Fibroblast of skin of right quadriceps (primary cell): ENCODE measurements around the gene DUSP3.

Experiments used
- DNase-seq: peaks from one replicate; pipeline ENCODE4 v3.0.0-alpha.2; 2013

DUSP3 gene

DNA sequence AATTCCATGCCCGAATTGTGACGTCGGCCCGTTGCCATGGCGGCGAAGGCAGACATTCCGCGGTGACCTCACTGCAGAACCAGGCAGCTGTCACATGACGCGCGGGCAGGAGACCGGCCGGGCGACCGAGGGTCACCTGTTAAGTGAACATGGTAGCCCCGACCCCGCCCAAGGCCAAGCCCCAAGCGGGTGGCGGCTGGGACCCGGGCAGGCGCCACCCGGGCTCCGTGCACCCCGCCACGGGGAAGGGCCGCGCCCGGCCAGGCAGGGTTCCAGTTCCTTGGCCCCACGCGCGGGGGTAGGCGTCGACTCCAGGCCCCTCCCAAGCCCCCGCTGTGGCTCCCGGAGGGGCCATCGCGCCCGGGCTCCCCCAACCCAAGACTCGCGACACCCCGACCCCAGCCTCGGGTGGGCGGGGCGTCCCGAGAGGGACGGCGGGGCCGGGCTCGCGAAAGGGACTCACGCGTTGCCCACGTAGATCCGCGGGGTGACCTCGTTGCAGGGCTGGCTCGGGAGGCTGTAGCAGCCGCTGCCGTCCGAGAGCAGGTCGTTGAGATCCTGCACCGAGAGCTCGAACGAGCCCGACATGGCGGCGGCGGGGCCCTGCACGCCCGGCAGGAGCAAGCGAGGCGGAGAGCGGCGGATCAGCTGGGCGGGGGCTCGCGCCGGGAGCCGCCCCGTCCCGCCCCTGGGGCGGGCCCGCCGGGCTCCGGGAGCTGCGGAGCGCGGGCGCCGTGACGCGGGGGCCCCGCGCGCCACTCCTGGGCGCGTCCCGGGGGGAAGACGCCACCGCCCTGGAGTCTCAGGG lies at the start of gene DUSP3:
TSS of gene DUSP3 (minus strand) at position 641 of the 808 bp plus-strand sequence. CDS start at position 588, 53 bp downstream.
- DNase-seq, result peak; percentile 86

DNA sequence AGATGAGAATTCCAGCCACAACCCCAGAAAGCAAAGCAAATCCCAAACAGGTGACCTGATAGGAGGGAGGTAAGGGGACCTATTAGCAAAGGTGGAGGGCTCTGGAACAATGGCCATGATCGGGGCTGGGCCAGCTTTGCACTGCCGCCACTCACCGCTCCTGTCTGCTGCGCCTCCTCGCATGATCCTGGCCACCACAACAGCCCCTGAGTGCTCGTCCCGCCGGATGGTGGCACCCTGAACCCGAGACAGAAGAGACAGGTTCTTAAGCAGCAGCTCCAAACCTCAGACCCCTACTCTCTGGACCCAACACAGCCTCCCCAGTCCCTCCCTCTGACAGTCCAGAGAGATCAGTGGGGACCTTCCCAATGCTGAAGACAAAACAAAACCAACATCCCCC lies 48.8 kb upstream of the DUSP3 start:
- DNase-seq, result no peak

GRCh38 chr17:43826206-43826605 lies 47.4 kb upstream of the DUSP3 start:
- no peak for DNase-seq

GRCh38 chr17:43825567-43825966 lies 46.8 kb upstream of the DUSP3 start:
- DNase-seq, result no peak

GRCh38 chr17:43823350-43824084 lies 44.7 kb upstream of the DUSP3 start:
- DNase-seq, result no peak

GRCh38 chr17:43822570-43823190 lies 43.9 kb upstream of the DUSP3 start:
- DNase-seq, result no peak

GRCh38 chr17:43820759-43821158 lies 42.0 kb upstream of the DUSP3 start:
- DNase-seq, result no peak

DNA sequence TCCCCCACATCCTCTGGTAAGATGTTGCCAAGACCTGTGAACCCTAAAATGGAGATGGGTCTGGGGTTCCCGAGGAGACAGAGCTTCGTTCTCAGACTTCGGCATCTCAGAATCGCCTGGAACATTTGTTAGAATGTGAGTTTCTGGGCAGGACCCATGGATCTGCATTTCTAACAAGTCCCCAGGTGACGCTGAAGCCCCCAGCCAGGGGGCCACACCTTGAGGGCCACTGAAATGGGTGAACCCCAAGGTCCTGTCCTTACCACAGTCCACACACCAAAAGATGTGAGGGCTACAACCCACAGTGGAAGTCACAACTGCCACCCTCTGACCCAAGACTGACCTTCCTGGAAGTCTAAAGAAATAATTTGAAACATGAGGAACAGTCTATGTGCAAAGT lies 40.2 kb upstream of the DUSP3 start:
- DNase-seq, result no peak

DNA sequence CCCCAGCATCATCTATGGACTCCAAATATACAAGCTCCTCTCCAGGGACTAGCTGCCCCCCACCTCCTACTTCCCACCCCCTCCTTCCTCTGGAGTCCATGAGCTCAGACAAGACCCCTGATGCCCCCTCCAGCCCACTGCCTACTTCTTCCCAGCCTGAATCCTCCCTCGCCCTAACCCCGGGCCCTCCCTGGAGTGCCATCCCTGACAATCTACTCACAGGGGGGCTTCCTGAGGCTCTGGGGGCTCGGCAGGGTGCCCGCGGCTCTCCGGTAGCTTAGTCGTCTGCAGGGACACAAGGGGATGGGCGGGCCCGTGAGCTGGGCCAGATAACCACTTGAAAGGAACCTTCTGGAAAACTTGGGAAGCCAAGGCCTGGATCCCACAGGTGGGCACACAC lies 39.0 kb upstream of the DUSP3 start:
- DNase-seq, result no peak

DNA sequence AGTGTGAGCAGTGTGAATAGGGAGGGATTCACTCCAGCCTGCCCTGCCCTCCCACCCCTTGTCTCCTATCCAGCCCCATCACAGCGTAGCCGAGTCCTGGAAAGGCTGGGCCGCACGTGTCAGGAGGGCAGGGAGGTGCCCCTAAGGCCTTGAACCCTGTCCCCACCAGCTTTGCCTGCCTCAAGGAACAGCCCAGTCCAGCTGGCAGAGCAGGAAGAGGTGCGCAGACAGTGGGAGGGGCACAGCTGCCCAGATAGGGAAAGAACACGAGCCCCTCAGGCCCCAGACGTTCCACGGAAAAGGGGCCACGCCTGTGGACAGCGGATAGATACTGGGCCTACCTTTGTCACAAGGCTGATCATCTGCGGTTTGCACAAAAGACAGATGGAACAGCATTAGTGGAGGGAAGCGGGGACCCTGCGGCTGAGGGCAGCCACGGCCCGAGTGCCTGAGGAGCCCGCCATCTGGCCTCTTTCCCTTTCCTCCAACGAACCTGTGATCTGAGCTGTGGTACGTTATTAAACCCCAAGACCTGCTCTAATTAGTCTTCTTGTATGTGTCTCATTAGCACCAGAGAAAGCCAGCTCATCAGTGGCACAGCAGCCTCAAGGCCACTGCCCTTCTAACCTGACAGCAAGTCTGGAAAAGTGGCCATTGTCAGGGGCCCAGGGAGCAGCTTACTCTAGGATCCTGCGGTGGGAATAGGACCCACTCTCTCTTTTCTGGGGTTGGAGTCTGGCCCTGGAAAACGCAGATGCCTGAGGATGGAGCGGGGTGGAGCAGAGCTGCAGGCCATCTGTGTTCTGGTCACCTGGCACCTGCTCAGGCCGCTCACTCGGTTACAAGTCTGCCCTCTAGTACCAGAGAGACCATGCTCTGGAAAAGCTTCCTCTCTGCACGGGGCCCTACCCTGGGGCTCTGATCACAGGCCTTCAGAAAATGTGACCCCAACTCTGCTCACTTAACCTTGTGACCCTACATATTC lies 37.9 kb upstream of the DUSP3 start:
- no peak for DNase-seq

GRCh38 chr17:43814714-43815113 lies 35.9 kb upstream of the DUSP3 start:
- DNase-seq, result peak; percentile 73

GRCh38 chr17:43814026-43814425 lies 35.2 kb upstream of the DUSP3 start:
- no peak for DNase-seq

DNA sequence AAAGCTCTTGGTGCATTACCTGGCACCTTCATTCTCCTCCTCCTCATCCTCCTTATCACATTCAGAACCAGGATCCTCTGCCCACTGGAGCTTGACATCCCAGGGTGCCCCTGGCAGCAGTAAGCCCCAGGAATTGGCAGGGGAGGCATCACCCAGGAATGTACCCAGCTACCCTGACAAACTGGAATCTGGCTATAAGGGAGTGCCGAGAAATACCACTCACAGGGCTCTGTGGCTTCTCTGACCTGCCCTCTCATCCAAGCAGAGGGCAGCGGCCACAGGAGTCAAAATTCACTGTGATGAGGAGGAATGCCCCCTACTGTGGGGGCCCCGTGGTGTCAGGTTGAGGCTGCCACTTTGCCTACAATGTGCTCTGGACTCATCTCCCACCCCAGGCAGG lies 34.6 kb upstream of the DUSP3 start:
- DNase-seq, result no peak

GRCh38 chr17:43812396-43813265 lies 33.9 kb upstream of the DUSP3 start:
- DNase-seq, result no peak

GRCh38 chr17:43810823-43811222 lies 32.0 kb upstream of the DUSP3 start:
- DNase-seq, result no peak

- DNase-seq, result no peak
Observed at GRCh38 chr17:43810226-43810715, 31.5 kb upstream of the DUSP3 start.

- DNase-seq, result no peak
Observed at GRCh38 chr17:43809121-43809520, 30.3 kb upstream of the DUSP3 start.

- no peak for DNase-seq
Observed at GRCh38 chr17:43808076-43808475, 29.3 kb upstream of the DUSP3 start.

DNA sequence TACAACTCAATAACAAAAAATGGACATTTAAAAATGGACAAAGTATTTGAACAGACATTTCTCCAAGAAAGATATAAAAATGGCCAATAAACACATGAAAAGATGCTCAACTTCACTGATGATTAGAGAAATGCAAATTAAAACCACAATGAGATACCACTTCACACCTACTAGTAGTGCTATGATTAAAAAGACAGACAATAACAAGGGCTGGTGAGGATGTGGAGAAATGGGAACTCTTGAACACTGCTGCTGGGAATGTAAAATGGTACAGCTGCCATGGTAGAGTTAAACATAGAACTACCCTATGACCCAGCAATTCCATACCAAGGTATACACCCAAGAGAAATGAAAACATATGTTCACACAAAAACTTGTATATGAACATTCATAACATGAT lies 26.3 kb upstream of the DUSP3 start:
- no peak for DNase-seq

GRCh38 chr17:43803758-43804157 lies 25.0 kb upstream of the DUSP3 start:
- no peak for DNase-seq

DNA sequence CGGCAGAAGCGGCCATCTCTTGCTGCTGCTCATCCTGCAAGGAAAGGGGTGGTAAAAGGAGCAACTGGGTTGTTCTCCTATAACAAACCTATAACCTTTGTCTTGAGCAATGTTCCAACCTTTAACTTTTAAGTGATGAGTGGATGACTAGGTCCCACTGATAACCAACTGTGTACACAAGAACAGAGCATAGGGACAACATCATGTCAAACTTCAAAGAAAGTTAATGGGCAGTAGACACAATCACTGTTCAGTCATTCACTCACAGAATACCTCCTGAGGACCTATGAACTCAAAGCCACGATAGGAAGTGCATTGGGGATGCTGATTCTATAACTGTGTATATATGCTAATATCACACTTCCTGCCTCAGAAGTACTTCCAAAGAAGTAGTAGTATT lies 23.1 kb upstream of the DUSP3 start:
- no peak for DNase-seq
